A673 (cell line): ENCODE data around the gene TRMT112. TPM values are rescaled to one million over a fixed set of nuclear protein-coding genes. Genes with fewer than 3 reads are reported as not detected.
A peak's percentile ranks its signal among the peaks of the same experiment; 100 is the strongest.

Experiments
- BruUV-seq: library from RNA; stranded (reverse); fragments of 400-500 nt; replicated peaks from 2 replicates; lab custom pipeline; 2021; lab: Mats Ljungman, UMichigan
- CTCF ChIA-PET: fragments of 300-600 bp; sonication (Branson Sonifier 250); formaldehyde crosslinking; loops from one replicate; lab custom pipeline; 2022; ENCODE audit warnings: antibody characterized with exemption; lab: Charles Lee
- POLR2A ChIA-PET: fragments of 300-600 bp; sonication (Branson Sonifier 250); formaldehyde crosslinking; loops from one replicate; lab custom pipeline; 2022; ENCODE audit warnings: antibody characterized with exemption; ENCODE audit not compliant: low non-redundant PET; lab: Charles Lee
- DNase-seq: peaks from one replicate; pipeline ENCODE4 v3.0.0-alpha.2; 2015; ENCODE audit warnings: low spot score
- H3K27ac ChIP-seq: fragments of 200-600 bp; sonication (generic); 2 replicates; pipeline ENCODE4 v1.5.1; 2016; ENCODE audit warnings: mixed run types, low read depth, mild to moderate bottlenecking, mixed read lengths, antibody characterized with exemption, low read length; ENCODE audit not compliant: poor library complexity, severe bottlenecking
- H3K27me3 ChIP-seq: fragments of 200-600 bp; sonication (generic); replicated peaks from 2 replicates; pipeline ENCODE4 v1.6.1; 2017; ENCODE audit warnings: mixed run types, low read depth, mild to moderate bottlenecking, mixed read lengths, antibody characterized with exemption, low read length; ENCODE audit not compliant: insufficient read depth, poor library complexity
- H3K36me3 ChIP-seq: fragments of 200-600 bp; sonication (generic); 2 replicates; pipeline ENCODE4 v1.6.1; 2016; ENCODE audit warnings: mixed run types, mild to moderate bottlenecking, mixed read lengths, antibody characterized with exemption, low read length; ENCODE audit not compliant: insufficient read depth, poor library complexity, severe bottlenecking
- H3K4me1 ChIP-seq: fragments of 200-600 bp; sonication (generic); 2 replicates; pipeline ENCODE4 v1.6.1; 2017; ENCODE audit warnings: mixed run types, mild to moderate bottlenecking, mixed read lengths, antibody characterized with exemption, low read length; ENCODE audit not compliant: insufficient read depth, poor library complexity, severe bottlenecking
- H3K4me3 ChIP-seq: fragments of 200-600 bp; sonication (generic); 2 replicates; pipeline ENCODE4 v1.5.1; 2016; ENCODE audit warnings: low read depth, mixed run types, mild to moderate bottlenecking, mixed read lengths, low read length; ENCODE audit not compliant: poor library complexity, severe bottlenecking
- H3K9me3 ChIP-seq: fragments of 200-600 bp; sonication (generic); 2 replicates; pipeline ENCODE4 v1.6.1; 2016; ENCODE audit warnings: mixed run types, low read depth, mild to moderate bottlenecking, mixed read lengths, antibody characterized with exemption, low read length; ENCODE audit not compliant: poor library complexity, severe bottlenecking
- EZH2 ChIP-seq: fragments of 200-600 bp; sonication (generic); IDR thresholded peaks from 2 replicates; pipeline ENCODE4 v1.6.1; 2017; ENCODE audit warnings: borderline replicate concordance, low read depth, mild to moderate bottlenecking, mixed read lengths, antibody characterized with exemption, low read length; ENCODE audit not compliant: poor library complexity, severe bottlenecking
- intact Hi-C: fragments of 100-400 bp; cut with micrococcal nuclease; formaldehyde crosslinking; loops from one replicate; pipeline ENCODE4 v1.10.0; 2022; ENCODE audit not compliant: unreplicated experiment
- total RNA-seq: library from RNA; stranded (reverse); gene quantifications from 2 replicates; pipeline ENCODE4 v1.2.3, GENCODE V29; 2021
- TF ChIP-seq, protein P1 (sequence below): fragments of 300-800, 200-600 bp; sonication (generic); conservative IDR thresholded peaks from 2 replicates; pipeline ENCODE4 v1.5.1; 2017; ENCODE audit warnings: low read depth, mild to moderate bottlenecking, antibody characterized with exemption, low read length, moderate library complexity, mixed read lengths

The TRMT112 gene
- total RNA-seq, 1 experiment from 2014 or later = 270 TPM

DNA sequence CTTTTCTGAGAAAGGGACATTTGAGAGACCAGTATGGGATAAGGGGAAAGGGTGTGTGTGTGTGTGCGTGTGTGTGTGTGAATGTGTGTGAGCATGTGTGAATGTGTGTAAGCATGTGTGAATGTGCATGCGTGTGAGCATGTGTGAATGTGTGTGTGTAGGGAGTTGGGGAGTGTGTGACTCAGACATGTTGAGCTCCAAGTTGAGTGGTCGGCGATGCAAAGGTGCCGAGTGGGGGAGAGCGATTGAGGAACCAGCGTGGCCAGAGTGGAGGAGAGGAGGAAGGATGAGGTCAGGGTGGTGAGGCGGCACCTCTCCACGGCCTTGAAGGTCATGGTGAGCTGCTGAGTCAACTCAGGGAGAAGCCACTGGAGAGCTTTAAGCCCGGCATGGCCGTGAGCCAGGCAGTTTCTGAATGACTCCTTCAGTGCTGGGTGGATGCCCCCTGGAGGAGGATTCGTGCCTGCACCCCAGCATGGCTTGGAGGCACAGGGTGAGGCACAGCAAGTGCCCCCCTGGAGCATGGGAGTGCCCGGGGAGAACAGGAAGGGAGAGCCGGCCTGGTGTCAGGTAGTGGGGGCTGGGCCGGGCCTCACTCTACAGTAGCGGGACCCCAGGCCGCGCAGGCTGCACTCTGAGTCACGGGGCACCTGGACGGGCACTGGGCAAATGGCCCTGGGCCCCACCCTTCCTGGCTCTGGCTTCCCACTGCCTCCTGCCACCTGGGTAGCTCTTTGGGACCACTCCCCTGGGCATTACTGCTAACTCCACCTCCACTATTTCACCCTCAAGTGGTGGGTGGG lies 14.4 kb upstream of the TRMT112 start:
- Histone ChIP-seq H3K4me3 (no peak overlapping the region), H3K27ac (no peak overlapping the region), H3K4me1 (peaks cover 5% of the 10 kb centered on the region), H3K27me3 (no peaks in the 10 kb centered on the region), H3K36me3 (no peaks in the 10 kb centered on the region), H3K9me3 (no peaks in the 10 kb centered on the region)
- CTCF ChIA-PET = interaction anchor here (0.5 to 2.0 kb wide), 12 partner anchors 9 to 1431 kb away, joined by 3 to 15 read pairs (median 6); partner anchors contain the start of genes ESRRA, PRDX5 and TRMT112
- no peak for TF ChIP-seq EZH2
- TF ChIP-seq, protein P1, sequence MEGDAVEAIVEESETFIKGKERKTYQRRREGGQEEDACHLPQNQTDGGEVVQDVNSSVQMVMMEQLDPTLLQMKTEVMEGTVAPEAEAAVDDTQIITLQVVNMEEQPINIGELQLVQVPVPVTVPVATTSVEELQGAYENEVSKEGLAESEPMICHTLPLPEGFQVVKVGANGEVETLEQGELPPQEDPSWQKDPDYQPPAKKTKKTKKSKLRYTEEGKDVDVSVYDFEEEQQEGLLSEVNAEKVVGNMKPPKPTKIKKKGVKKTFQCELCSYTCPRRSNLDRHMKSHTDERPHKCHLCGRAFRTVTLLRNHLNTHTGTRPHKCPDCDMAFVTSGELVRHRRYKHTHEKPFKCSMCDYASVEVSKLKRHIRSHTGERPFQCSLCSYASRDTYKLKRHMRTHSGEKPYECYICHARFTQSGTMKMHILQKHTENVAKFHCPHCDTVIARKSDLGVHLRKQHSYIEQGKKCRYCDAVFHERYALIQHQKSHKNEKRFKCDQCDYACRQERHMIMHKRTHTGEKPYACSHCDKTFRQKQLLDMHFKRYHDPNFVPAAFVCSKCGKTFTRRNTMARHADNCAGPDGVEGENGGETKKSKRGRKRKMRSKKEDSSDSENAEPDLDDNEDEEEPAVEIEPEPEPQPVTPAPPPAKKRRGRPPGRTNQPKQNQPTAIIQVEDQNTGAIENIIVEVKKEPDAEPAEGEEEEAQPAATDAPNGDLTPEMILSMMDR = peak; percentile 83
- POLR2A ChIA-PET = interaction anchor here (0.6 to 0.7 kb wide), 2 partner anchors 14 to 106 kb away, joined by 3 read pairs; partner anchors contain the start of genes NUDT22, PRDX5 and TRPT1
- peak; percentile 89 for DNase-seq
- intact Hi-C loops = no loop called here
- no TSS peak for BruUV-seq

DNA sequence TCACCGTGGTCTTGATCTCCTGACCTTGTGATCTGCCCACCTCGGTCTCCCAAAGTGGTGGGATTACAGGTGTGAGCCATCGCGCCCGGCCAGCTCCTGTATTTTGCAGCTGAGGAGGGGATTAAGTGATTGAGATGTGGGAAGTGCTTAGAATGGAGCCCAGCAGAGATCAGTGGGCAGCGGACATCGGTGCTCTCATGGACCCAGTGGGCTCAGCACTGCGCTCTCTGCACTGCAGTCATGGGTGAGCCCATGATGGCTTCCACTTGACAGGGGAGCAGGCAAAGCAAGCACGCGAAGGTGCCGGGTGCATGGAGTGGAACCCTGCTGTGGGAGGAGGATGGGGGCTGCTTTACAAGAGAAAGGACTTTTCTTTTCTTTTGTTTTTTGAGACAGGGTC lies 13.5 kb upstream of the TRMT112 start:
- Histone ChIP-seq H3K36me3 (no peaks in the 10 kb centered on the region), H3K27ac (no peak overlapping the region), H3K4me1 (peaks cover 5% of the 10 kb centered on the region), H3K9me3 (no peaks in the 10 kb centered on the region), H3K27me3 (no peaks in the 10 kb centered on the region), H3K4me3 (no peak overlapping the region)
- DNase-seq = no peak
- TF ChIP-seq, protein P1 = no peak
- TF ChIP-seq EZH2 = no peak
- ChIA-PET CTCF (interaction anchor here (0.5 to 2.0 kb wide), 6 partner anchors 10 to 278 kb away, joined by 3 to 15 read pairs (median 7); partner anchors contain the start of genes PRDX5 and TRMT112), POLR2A (no interaction called here)
- no TSS peak for BruUV-seq
- intact Hi-C loops = no loop called here

DNA sequence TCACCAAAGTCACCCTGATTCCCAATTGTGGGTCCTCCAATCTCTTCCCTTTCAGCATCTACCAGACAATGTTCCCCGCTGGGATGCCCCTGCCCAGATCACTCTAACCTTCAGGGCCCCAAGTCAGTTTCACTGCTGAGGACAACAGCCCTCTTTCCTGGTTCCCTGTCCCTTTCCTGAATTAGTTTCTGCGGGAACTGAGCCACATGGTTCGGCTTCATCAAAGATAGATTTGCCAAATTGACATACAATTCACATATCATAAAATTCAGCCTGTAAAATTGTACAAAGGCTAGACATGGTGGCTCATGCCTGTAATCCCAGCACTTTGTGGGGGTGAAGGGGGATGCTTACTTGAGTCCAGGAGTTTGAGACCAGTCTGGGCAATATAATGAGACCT lies 10.6 kb upstream of the TRMT112 start:
- no peak overlapping the region for H3K4me3 ChIP-seq
- DNase-seq = no peak
- H3K36me3 ChIP-seq = no peaks in the 10 kb centered on the region
- H3K4me1 ChIP-seq = peaks cover 5% of the 10 kb centered on the region
- H3K27ac ChIP-seq = no peak overlapping the region
- intact Hi-C loops = no loop called here
- no peaks in the 10 kb centered on the region for H3K27me3 ChIP-seq
- TF ChIP-seq, protein P1 = no peak
- no peaks in the 10 kb centered on the region for H3K9me3 ChIP-seq
- ChIA-PET POLR2A (interaction anchor here (0.8 kb wide), 1 partner anchor 10 kb away, joined by 3 read pairs; the partner anchor contains the start of gene PRDX5), CTCF (no interaction called here)
- no TSS peak for BruUV-seq
